NCI-H82 treated with DMSO at 0.1 percent for 48 hours (cell line): ENCODE results near the gene SCAMP1.

Experiments
- DNase-seq: peaks from one replicate; lab custom pipeline; 2025; ENCODE audit not compliant: unreplicated experiment; lab: John Stamatoyannopoulos, UW

Gene SCAMP1

GRCh38 chr5:78490709-78491485 is 130.5 kb downstream of the SCAMP1 start:
- no peak for DNase-seq

GRCh38 chr5:78492224-78492623 is 131.8 kb downstream of the SCAMP1 start:
- no peak for DNase-seq

- no peak for DNase-seq
Observed at GRCh38 chr5:78492650-78493049, 132.2 kb downstream of the SCAMP1 start.

GRCh38 chr5:78495800-78496199 is 135.4 kb downstream of the SCAMP1 start:
- no peak for DNase-seq

GRCh38 chr5:78496373-78496772 is 136.0 kb downstream of the SCAMP1 start:
- no peak for DNase-seq

GRCh38 chr5:78497573-78498533 is 137.4 kb downstream of the SCAMP1 start:
- peak; percentile 12 for DNase-seq

- DNase-seq = no peak
Observed at GRCh38 chr5:78499485-78499884, 139.1 kb downstream of the SCAMP1 start.

GRCh38 chr5:78500028-78500427 is 139.6 kb downstream of the SCAMP1 start:
- DNase-seq = no peak

- no peak for DNase-seq
Observed at GRCh38 chr5:78500871-78501270, 140.5 kb downstream of the SCAMP1 start.

GRCh38 chr5:78501411-78502352 is 141.3 kb downstream of the SCAMP1 start:
- no peak for DNase-seq

GRCh38 chr5:78503958-78504653 is 143.7 kb downstream of the SCAMP1 start:
- no peak for DNase-seq

GRCh38 chr5:78504704-78505677 is 144.6 kb downstream of the SCAMP1 start:
- DNase-seq = peak; percentile 25

GRCh38 chr5:78505860-78506259 is 145.4 kb downstream of the SCAMP1 start:
- no peak for DNase-seq

- DNase-seq = no peak
Observed at GRCh38 chr5:78506261-78507024, 146.0 kb downstream of the SCAMP1 start.

GRCh38 chr5:78507531-78507930 is 147.1 kb downstream of the SCAMP1 start:
- no peak for DNase-seq

- DNase-seq = no peak
Observed at GRCh38 chr5:78508186-78508765, 147.9 kb downstream of the SCAMP1 start.

- DNase-seq = no peak
Observed at GRCh38 chr5:78509145-78509865, 148.9 kb downstream of the SCAMP1 start.
